Right lobe of liver (tissue), 6 donors: ENCODE data around the gene COL4A4. TPM values are rescaled to one million over a fixed set of nuclear protein-coding genes. Genes with fewer than 3 reads are reported as not detected.
A peak's percentile ranks its signal among the peaks of the same experiment; 100 is the strongest.

ENCODE experiments used
- ATAC-seq, 4 donors: fragments of 200-7000 bp; cut with Tn5 transposase; one replicate each; pipeline ENCODE4 v1.9.1; 2020; ENCODE audit warnings: mild to moderate bottlenecking in 4 of 4, moderate library complexity in 4 of 4
- DNase-seq, 3 donors: peaks; one replicate each; pipeline ENCODE4 v3.0.0-alpha.2; 2020
- H3K27ac ChIP-seq, 3 donors: fragments of 200-600 bp; one replicate each; pipeline ENCODE4 v1.8.0; 2022
- H3K27me3 ChIP-seq, 2 donors: fragments of 200-600 bp; one replicate each; pipeline ENCODE4 v1.8.0; 2022
- H3K36me3 ChIP-seq, 4 donors: fragments of 200-600 bp; sonication (generic) in 1 of 4; one replicate each; pipeline versions ENCODE4 v1.5.1 to v1.8.0; 2017 to 2022; ENCODE audit warnings: control low read depth in 1 of 4
- H3K4me1 ChIP-seq, 4 donors: fragments of 200-600 bp; sonication (generic) in 1 of 4; one replicate each; pipeline versions ENCODE4 v1.5.1 to v1.8.0; 2017 to 2022; ENCODE audit warnings: control low read depth in 1 of 4
- H3K4me3 ChIP-seq, 3 donors: fragments of 200-600 bp; one replicate each; pipeline ENCODE4 v1.8.0; 2022
- H3K9me3 ChIP-seq, 4 donors: fragments of 200-600 bp; sonication (generic) in 1 of 4; one replicate each; pipeline versions ENCODE4 v1.5.1 to v1.8.0; 2017 to 2022; ENCODE audit warnings: control low read depth in 1 of 4
- CTCF ChIP-seq, 4 donors: fragments of 200-600 bp in 3 of 4; fragments of 450-650 bp in 1 of 4; IDR thresholded peaks; one replicate each; pipeline versions ENCODE4 v1.5.1 to v1.8.0; 2016 to 2022; ENCODE audit warnings: antibody characterized with exemption in 4 of 4, mild to moderate bottlenecking in 2 of 4
- POLR2A ChIP-seq: fragments of 450-650 bp; IDR thresholded peaks from one replicate; pipeline ENCODE4 v1.6.1; 2017; ENCODE audit warnings: antibody characterized with exemption, mild to moderate bottlenecking
- WGBS: methylation state at CpG from one replicate; pipeline ENCODE4 v1.1.6; 2018; ENCODE audit warnings: low coverage, low lambda C conversion rate; ENCODE audit not compliant: insufficient coverage; ENCODE audit errors: missing lambda C conversion rate; 5-methylcytosine and 5-hydroxymethylcytosine counted together
- intact Hi-C, 2 donors: fragments of 100-400 bp; cut with DNase I; formaldehyde crosslinking; loops; one replicate each; pipeline versions ENCODE4 v1.11.2 to v1.14.1; 2022
- total RNA-seq, 6 experiments: library from RNA; depleted of rRNA in 2 of 6; stranded (reverse); fragments of >200 nt in 2 of 6; fragmentation: NEBNext Ultra II Directional in 3 of 6; extraction: Animal tissue kit (Norgen Biotek cat#: 25700) in 3 of 6; gene quantifications; one replicate each; pipeline versions ENCODE4 v1.1.0 to v1.2.4, GENCODE V29; 2016 to 2023
- donor health status: DM: no; HTN: yes; CAD: no.
- donor health status: DM: no; HTN: no; CAD: no.
- donor health status: DM: no; HTN: no; CAD: no.
- donor health status: DM: no; HTN: yes; CAD: no.
- donor health status: DM: no; HTN: yes; CAD: no.

Gene COL4A4
- total RNA-seq, 6 experiments from 2014 or later, result 0.86 to 2.4 (median 1.8) TPM

- Histone ChIP-seq H3K4me1 (no peaks in the 10 kb centered on the region), H3K9me3 (no peaks in the 10 kb centered on the region), H3K27ac (no peak overlapping the region), H3K4me3 (no peak overlapping the region), H3K36me3 (no peaks in the 10 kb centered on the region), H3K27me3 (no peaks in the 10 kb centered on the region)
- ATAC-seq (no peak), DNase-seq (no peak)
- intact Hi-C loops, result no loop called here
- WGBS, result 78% methylated on average over 2 of the region's 2 CpGs
- TF ChIP-seq POLR2A (no peak), CTCF (IDR thresholded peaks at IDR 0.05) (no peak)
Measured at GRCh38 chr2:227000123-227000522, 163.9 kb downstream of the COL4A4 start.

GRCh38 chr2:226999661-227000060 lies 164.3 kb downstream of the COL4A4 start:
- H3K27me3 ChIP-seq, result no peaks in the 10 kb centered on the region
- no peak overlapping the region for H3K4me3 ChIP-seq
- intact Hi-C loops, result no loop called here
- WGBS, result 69% methylated on average over 2 of the region's 2 CpGs
- no peak for ATAC-seq
- TF ChIP-seq CTCF (IDR thresholded peaks at IDR 0.05), result no peak
- H3K9me3 ChIP-seq, result no peaks in the 10 kb centered on the region
- DNase-seq, result no peak
- no peaks in the 10 kb centered on the region for H3K36me3 ChIP-seq
- no peaks in the 10 kb centered on the region for H3K4me1 ChIP-seq
- H3K27ac ChIP-seq, result no peak overlapping the region

- DNase-seq (peak; percentile 73 to 82 (median 73)), ATAC-seq (peak; percentile 75 to 94 (median 81))
- Histone ChIP-seq H3K27ac (no peak overlapping the region), H3K4me1 (no peaks in the 10 kb centered on the region), H3K4me3 (no peak overlapping the region), H3K9me3 (no peaks in the 10 kb centered on the region), H3K27me3 (no peaks in the 10 kb centered on the region), H3K36me3 (no peaks in the 10 kb centered on the region)
- 47% methylated on average over 12 of the region's 15 CpGs for WGBS
- no peak for TF ChIP-seq CTCF (IDR thresholded peaks at IDR 0.05)
- no peak for TF ChIP-seq POLR2A
- intact Hi-C loops, result no loop called here
Measured at GRCh38 chr2:226995625-226996041, 168.4 kb downstream of the COL4A4 start.

- no peak overlapping the region for H3K27ac ChIP-seq
- ATAC-seq, result no peak
Measured at GRCh38 chr2:226994775-226995174, 169.2 kb downstream of the COL4A4 start.

More at GRCh38 chr2:226994775-226995174, 169.2 kb downstream of the COL4A4 start:
- no peaks in the 10 kb centered on the region for H3K27me3 ChIP-seq
- TF ChIP-seq CTCF (IDR thresholded peaks at IDR 0.05), result no peak
- TF ChIP-seq POLR2A, result no peak
- H3K36me3 ChIP-seq, result no peaks in the 10 kb centered on the region
- no peak overlapping the region for H3K4me3 ChIP-seq
- 77% methylated on average over 3 of the region's 4 CpGs for WGBS
- no peak for DNase-seq
- no peaks in the 10 kb centered on the region for H3K9me3 ChIP-seq
- intact Hi-C loops, result no loop called here
- H3K4me1 ChIP-seq, result no peaks in the 10 kb centered on the region
